Measurements from ENCODE around the gene RAPGEF6. TPM values are rescaled to one million over a fixed set of nuclear protein-coding genes. Genes with fewer than 3 reads are reported as not detected.

The RAPGEF6 gene
- total RNA-seq, 1 experiment from 2014 or later = 9.7 TPM

DNA sequence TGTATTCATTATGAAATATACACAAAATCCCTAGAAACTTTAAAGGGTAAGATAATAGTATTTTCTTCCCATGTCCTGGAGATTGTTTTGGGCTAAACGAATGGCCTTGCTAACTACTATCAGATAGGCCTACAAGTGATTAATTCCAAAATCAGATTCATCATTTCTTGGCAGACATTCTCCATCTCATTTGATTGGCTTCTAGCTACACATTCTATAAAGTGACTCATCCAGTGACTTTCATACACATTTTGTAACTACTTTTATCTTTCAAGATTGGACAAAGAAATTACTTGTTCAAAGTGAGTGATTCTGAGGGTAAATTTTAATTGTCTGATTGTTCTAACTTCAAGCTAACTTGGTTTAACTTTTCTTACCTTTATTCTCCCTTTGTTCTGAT is 93.3 kb downstream of the RAPGEF6 start:
- Histone ChIP-seq H3K9me3 (ENCODE audit: low read length) (no peaks in the 10 kb centered on the region), H4K20me1 (ENCODE audit: low read length) (no peaks in the 10 kb centered on the region), H3F3A (ENCODE audit: low read length, unreplicated experiment) (no peaks in the 10 kb centered on the region), H3K9me2 (replicated peaks; ENCODE audit: low read length) (no peaks in the 10 kb centered on the region), H3K4me3 (ENCODE audit: low read length) (no peak overlapping the region), H3K36me3 (ENCODE audit: low read depth, low read length) (no peaks in the 10 kb centered on the region), H3K27me3 (ENCODE audit: low read length) (no peaks in the 10 kb centered on the region), H3K4me1 (ENCODE audit: insufficient read depth, low read length) (peaks cover 27% of the 10 kb centered on the region), H3K79me2 (ENCODE audit: low read length) (no peaks in the 10 kb centered on the region), H3K9ac (ENCODE audit: low read length) (no peak overlapping the region), H2AFZ (ENCODE audit: low read length) (no peak overlapping the region), H3K27ac (ENCODE audit: low read length) (no peak overlapping the region), H3K4me2 (ENCODE audit: low read length) (no peak overlapping the region)
- no peak for TF ChIP-seq EZH2 (IDR thresholded peaks at IDR 0.05; ENCODE audit: low read length, unreplicated experiment)
- TF ChIP-seq EZH2phosphoT487 (IDR thresholded peaks at IDR 0.05; ENCODE audit: borderline replicate concordance, low read length) = no peak
- TF ChIP-seq, protein P1, sequence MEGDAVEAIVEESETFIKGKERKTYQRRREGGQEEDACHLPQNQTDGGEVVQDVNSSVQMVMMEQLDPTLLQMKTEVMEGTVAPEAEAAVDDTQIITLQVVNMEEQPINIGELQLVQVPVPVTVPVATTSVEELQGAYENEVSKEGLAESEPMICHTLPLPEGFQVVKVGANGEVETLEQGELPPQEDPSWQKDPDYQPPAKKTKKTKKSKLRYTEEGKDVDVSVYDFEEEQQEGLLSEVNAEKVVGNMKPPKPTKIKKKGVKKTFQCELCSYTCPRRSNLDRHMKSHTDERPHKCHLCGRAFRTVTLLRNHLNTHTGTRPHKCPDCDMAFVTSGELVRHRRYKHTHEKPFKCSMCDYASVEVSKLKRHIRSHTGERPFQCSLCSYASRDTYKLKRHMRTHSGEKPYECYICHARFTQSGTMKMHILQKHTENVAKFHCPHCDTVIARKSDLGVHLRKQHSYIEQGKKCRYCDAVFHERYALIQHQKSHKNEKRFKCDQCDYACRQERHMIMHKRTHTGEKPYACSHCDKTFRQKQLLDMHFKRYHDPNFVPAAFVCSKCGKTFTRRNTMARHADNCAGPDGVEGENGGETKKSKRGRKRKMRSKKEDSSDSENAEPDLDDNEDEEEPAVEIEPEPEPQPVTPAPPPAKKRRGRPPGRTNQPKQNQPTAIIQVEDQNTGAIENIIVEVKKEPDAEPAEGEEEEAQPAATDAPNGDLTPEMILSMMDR (conservative IDR thresholded peaks at IDR 0.05; ENCODE audit: low read depth, low read length) = no peak
- ChIA-PET POLR2A (ENCODE audit: unreplicated experiment) (no interaction called here), CTCF (no interaction called here)
- DNase-seq = peak; percentile 78
- intact Hi-C loops (cut with micrococcal nuclease) = no loop called here
- BruUV-seq (replicated peaks) = no TSS peak
- ATAC-seq = peak; percentile 29; the same call in 1 of the 2 replicates

DNA sequence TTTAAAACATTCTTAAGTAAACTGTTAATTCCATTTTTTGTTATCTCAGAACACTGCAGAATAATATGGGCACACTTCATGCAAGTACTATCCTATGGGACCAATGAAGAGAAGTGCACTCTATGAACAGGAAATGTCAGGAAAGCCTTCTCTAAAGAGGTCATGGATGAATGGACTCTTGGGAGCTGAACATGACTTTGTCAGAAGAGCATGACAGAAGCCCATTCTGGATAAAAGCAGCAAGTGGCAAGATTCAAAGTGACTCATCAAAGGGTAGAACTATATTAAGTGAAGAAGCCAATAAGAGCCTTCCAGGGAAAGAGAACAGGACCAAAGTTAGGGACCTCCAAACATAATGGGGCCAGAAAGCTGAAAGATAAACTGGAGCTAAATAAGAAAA is 94.0 kb downstream of the RAPGEF6 start:
- H3K27me3 ChIP-seq (ENCODE audit: low read length) = no peaks in the 10 kb centered on the region
- no peak overlapping the region for H3K27ac ChIP-seq (ENCODE audit: low read length)
- no peak for ATAC-seq
- H3K36me3 ChIP-seq (ENCODE audit: low read depth, low read length) = no peaks in the 10 kb centered on the region; the same call in 1 of the 2 replicates
- H2AFZ ChIP-seq (ENCODE audit: low read length) = no peak overlapping the region
- TF ChIP-seq EZH2 (IDR thresholded peaks at IDR 0.05; ENCODE audit: low read length, unreplicated experiment) (no peak), EZH2phosphoT487 (IDR thresholded peaks at IDR 0.05; ENCODE audit: borderline replicate concordance, low read length) (no peak)
- TF ChIP-seq, protein P1 (conservative IDR thresholded peaks at IDR 0.05; ENCODE audit: low read depth, low read length) = no peak
- intact Hi-C loops (cut with micrococcal nuclease) = no loop called here
- POLR2A ChIA-PET (ENCODE audit: unreplicated experiment) = no interaction called here
- H3K4me2 ChIP-seq (ENCODE audit: low read length) = no peak overlapping the region
- no peak overlapping the region for H3K4me3 ChIP-seq (ENCODE audit: low read length)
- peaks cover 27% of the 10 kb centered on the region for H3K4me1 ChIP-seq (ENCODE audit: insufficient read depth, low read length)
- CTCF ChIA-PET = interaction anchor here (0.7 kb wide), 1 partner anchor 48 kb away, joined by 8 read pairs; no protein-coding TSS in a partner anchor
- no peaks in the 10 kb centered on the region for H4K20me1 ChIP-seq (ENCODE audit: low read length)
- no peak for DNase-seq
- no peaks in the 10 kb centered on the region for H3K9me2 ChIP-seq (replicated peaks; ENCODE audit: low read length)
- BruUV-seq (replicated peaks) = no TSS peak
- H3K79me2 ChIP-seq (ENCODE audit: low read length) = 0 out of 2 replicates have a peak, but pooled peaks cover 4% of the 10 kb centered on the region
- H3F3A ChIP-seq (ENCODE audit: low read length, unreplicated experiment) = no peaks in the 10 kb centered on the region
- H3K9ac ChIP-seq (ENCODE audit: low read length) = no peak overlapping the region
- no peaks in the 10 kb centered on the region for H3K9me3 ChIP-seq (ENCODE audit: low read length)

DNA sequence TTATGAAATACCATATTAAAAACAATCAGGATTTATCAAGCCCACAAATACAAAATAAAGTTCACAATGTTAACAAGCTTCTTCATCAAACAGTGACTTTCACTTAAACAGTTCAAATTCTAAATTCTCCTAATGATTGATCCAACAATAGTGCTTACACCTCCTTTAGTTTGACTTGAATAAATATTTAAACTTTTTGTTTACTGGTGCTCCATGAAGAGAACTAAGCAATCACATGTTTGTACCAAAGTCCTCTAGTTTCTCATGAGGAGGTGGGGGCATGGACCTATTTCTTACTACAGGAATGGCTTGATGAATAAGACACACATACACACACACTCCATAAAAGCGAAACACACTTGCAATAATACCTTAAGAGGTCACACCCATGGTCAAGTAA is 95.8 kb downstream of the RAPGEF6 start:
- ATAC-seq (no peak), DNase-seq (no peak)
- Histone ChIP-seq H3K9me3 (ENCODE audit: low read length) (no peaks in the 10 kb centered on the region), H3K4me1 (ENCODE audit: insufficient read depth, low read length) (peaks cover 27% of the 10 kb centered on the region), H3K27me3 (ENCODE audit: low read length) (no peaks in the 10 kb centered on the region), H3K9ac (ENCODE audit: low read length) (no peak overlapping the region), H3K36me3 (ENCODE audit: low read depth, low read length) (no peaks in the 10 kb centered on the region; the same call in 1 of the 2 replicates), H3K4me3 (ENCODE audit: low read length) (no peak overlapping the region), H3K9me2 (replicated peaks; ENCODE audit: low read length) (no peaks in the 10 kb centered on the region), H2AFZ (ENCODE audit: low read length) (no peak overlapping the region), H3K79me2 (ENCODE audit: low read length) (0 out of 2 replicates have a peak, but pooled peaks cover 4% of the 10 kb centered on the region), H3K27ac (ENCODE audit: low read length) (no peak overlapping the region), H3K4me2 (ENCODE audit: low read length) (no peak overlapping the region), H4K20me1 (ENCODE audit: low read length) (no peaks in the 10 kb centered on the region), H3F3A (ENCODE audit: low read length, unreplicated experiment) (no peaks in the 10 kb centered on the region)
- no TSS peak for BruUV-seq (replicated peaks)
- TF ChIP-seq EZH2phosphoT487 (IDR thresholded peaks at IDR 0.05; ENCODE audit: borderline replicate concordance, low read length) = no peak
- TF ChIP-seq, protein P1 (conservative IDR thresholded peaks at IDR 0.05; ENCODE audit: low read depth, low read length) = no peak
- no peak for TF ChIP-seq EZH2 (IDR thresholded peaks at IDR 0.05; ENCODE audit: low read length, unreplicated experiment)
- POLR2A ChIA-PET (ENCODE audit: unreplicated experiment) = no interaction called here
- intact Hi-C loops (cut with micrococcal nuclease) = no loop called here
- CTCF ChIA-PET = no interaction called here
